Glutamatergic neuron (in vitro differentiated cells): ENCODE results near the gene CNTNAP2. TPM values are rescaled to one million over a fixed set of nuclear protein-coding genes. Genes with fewer than 3 reads are reported as not detected.
"Not testable (repeated sequence)": the region's sequence is repeated elsewhere in the genome, so short reads cannot be mapped to it uniquely, and the experiment has no call there.

Experiments used
- DNase-seq: peaks from one replicate; pipeline ENCODE4 v3.0.0; 2022
- H3K27ac Mint-ChIP-seq: one replicate; pipeline ENCODE4 v1.8.0; 2020; ENCODE audit warnings: mild to moderate bottlenecking, mixed read lengths, inconsistent platforms; ENCODE audit not compliant: unreplicated experiment
- H3K27me3 Mint-ChIP-seq: one replicate; pipeline ENCODE4 v1.8.0; 2020; ENCODE audit warnings: mild to moderate bottlenecking, moderate library complexity, mixed read lengths, inconsistent platforms; ENCODE audit not compliant: unreplicated experiment
- H3K36me3 Mint-ChIP-seq: one replicate; pipeline ENCODE4 v1.8.0; 2020; ENCODE audit warnings: mild to moderate bottlenecking, mixed read lengths, inconsistent platforms; ENCODE audit not compliant: unreplicated experiment
- H3K4me1 Mint-ChIP-seq: one replicate; pipeline ENCODE4 v1.8.0; 2020; ENCODE audit warnings: mild to moderate bottlenecking, low read depth, mixed read lengths, inconsistent platforms; ENCODE audit not compliant: unreplicated experiment
- H3K4me3 Mint-ChIP-seq: one replicate; pipeline ENCODE4 v1.8.0; 2020; ENCODE audit warnings: mild to moderate bottlenecking, mixed read lengths, inconsistent platforms; ENCODE audit not compliant: unreplicated experiment
- H3K9me3 Mint-ChIP-seq: one replicate; pipeline ENCODE4 v1.8.0; 2020; ENCODE audit warnings: mild to moderate bottlenecking, moderate library complexity, mixed read lengths, inconsistent platforms; ENCODE audit not compliant: unreplicated experiment
- total RNA-seq: library from RNA; stranded (reverse); fragmentation: NEBNext Ultra II Directional; extraction: Animal tissue kit (Norgen Biotek cat#: 25700); gene quantifications from one replicate; pipeline ENCODE4 v1.2.1, GENCODE V29; 2021; ENCODE audit not compliant: unreplicated experiment
- TF ChIP-seq, protein P1 (sequence below): fragments of 200-600 bp; sonication (generic); IDR thresholded peaks from one replicate; pipeline ENCODE4 v1.5.0; 2021; ENCODE audit not compliant: partially characterized antibody, unreplicated experiment

The CNTNAP2 gene
- total RNA-seq, 1 donor from 2014 or later, result 25.8 TPM

DNA sequence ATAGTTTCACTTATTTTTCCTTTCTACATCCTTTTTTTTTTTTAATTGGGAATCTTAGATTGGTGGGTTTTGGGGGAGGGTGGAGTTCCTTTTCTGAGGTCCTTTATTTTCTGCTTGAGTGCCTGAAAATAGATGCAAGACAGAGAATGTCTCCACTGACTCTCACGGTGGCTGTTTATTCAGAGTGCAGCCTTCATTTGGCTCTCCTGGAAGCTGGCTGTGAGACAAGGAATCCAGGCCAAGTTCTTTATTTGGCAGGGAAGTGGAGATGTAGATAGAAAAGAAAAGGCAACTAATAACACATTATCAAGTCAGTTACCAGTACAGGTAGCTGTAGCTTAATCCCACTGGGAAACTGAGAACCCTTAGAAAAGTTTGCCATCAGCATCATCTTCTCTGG is 118.6 kb downstream of the CNTNAP2 start:
- Mint-ChIP-seq H3K27ac (no peak overlapping the region), H3K36me3 (no peaks in the 10 kb centered on the region), H3K27me3 (no peaks in the 10 kb centered on the region), H3K9me3 (no peaks in the 10 kb centered on the region), H3K4me1 (no peaks in the 10 kb centered on the region), H3K4me3 (no peak overlapping the region)
- DNase-seq, result no peak
- TF ChIP-seq, protein P1, sequence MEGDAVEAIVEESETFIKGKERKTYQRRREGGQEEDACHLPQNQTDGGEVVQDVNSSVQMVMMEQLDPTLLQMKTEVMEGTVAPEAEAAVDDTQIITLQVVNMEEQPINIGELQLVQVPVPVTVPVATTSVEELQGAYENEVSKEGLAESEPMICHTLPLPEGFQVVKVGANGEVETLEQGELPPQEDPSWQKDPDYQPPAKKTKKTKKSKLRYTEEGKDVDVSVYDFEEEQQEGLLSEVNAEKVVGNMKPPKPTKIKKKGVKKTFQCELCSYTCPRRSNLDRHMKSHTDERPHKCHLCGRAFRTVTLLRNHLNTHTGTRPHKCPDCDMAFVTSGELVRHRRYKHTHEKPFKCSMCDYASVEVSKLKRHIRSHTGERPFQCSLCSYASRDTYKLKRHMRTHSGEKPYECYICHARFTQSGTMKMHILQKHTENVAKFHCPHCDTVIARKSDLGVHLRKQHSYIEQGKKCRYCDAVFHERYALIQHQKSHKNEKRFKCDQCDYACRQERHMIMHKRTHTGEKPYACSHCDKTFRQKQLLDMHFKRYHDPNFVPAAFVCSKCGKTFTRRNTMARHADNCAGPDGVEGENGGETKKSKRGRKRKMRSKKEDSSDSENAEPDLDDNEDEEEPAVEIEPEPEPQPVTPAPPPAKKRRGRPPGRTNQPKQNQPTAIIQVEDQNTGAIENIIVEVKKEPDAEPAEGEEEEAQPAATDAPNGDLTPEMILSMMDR, result no peak

DNA sequence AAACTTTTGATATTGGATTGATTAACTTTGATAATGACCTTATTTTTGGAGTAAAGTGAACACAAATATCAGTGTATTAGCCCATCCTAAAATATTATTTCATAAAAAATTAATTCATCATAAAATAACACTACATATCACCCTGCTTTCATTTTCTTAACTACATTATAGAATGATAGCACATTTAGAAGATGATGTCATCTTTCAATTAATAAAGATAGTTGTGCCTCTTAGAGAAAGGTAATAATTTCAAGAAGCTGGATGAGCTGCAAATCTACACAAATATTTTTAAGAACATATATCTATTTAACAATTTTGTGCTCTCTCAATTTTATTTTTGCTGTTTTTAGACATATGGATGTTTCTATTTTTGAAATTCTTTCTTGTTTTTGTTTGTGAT is 126.1 kb downstream of the CNTNAP2 start:
- TF ChIP-seq, protein P1, result no peak
- Mint-ChIP-seq H3K4me1 (no peaks in the 10 kb centered on the region), H3K36me3 (no peaks in the 10 kb centered on the region), H3K4me3 (no peak overlapping the region), H3K27ac (no peak overlapping the region), H3K27me3 (peaks cover 8% of the 10 kb centered on the region), H3K9me3 (no peaks in the 10 kb centered on the region)
- no peak for DNase-seq

DNA sequence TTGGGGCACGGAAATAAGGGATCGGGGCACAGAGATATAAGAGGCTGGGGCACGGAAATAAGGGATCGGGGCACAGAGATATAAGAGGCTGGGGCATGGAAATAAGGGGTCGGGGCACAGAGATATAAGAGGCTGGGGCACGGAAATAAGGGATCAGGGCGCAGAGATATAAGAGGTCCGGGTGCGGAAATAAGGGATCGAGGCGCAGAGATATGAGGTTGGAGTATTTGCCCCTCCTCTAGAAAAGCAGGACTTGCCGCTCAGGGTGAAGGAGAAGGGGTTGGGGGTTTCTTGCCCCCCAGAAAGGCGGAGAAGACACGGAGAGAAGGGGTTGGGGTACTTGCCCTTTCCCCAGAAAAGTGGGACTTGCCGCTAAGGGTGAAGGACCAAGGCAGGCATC is 131.4 kb downstream of the CNTNAP2 start:
- H3K36me3 Mint-ChIP-seq, H3K4me1 Mint-ChIP-seq, H3K9me3 Mint-ChIP-seq, DNase-seq, H3K27ac Mint-ChIP-seq: not testable (repeated sequence)
- peaks cover 15% of the 10 kb centered on the region for H3K27me3 Mint-ChIP-seq
- peak overlapping the region; percentile 75 for H3K4me3 Mint-ChIP-seq

DNA sequence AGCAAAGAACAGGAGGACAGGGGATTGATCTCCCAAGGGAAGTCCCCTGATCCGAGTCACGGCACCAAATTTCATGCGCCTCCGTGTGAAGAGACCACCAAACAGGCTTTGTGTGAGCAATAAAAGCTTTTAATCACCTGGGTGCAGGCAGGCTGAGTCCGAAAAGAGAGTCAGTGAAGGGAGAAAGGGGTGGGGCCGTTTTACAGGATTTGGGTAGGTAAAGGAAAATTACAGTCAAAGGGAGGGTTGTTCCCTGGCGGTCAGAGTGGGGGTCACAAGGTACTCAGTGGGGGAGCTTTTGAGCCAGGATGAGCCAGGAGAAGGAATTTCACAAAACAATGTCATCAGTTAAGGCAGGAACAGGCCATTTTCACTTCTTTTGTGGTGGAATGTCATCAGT is 132.1 kb downstream of the CNTNAP2 start:
- H3K27ac Mint-ChIP-seq, H3K36me3 Mint-ChIP-seq, H3K9me3 Mint-ChIP-seq, DNase-seq, H3K4me1 Mint-ChIP-seq: not testable (repeated sequence)
- Mint-ChIP-seq H3K27me3 (peaks cover 15% of the 10 kb centered on the region), H3K4me3 (peak overlapping the region; percentile 75)

DNA sequence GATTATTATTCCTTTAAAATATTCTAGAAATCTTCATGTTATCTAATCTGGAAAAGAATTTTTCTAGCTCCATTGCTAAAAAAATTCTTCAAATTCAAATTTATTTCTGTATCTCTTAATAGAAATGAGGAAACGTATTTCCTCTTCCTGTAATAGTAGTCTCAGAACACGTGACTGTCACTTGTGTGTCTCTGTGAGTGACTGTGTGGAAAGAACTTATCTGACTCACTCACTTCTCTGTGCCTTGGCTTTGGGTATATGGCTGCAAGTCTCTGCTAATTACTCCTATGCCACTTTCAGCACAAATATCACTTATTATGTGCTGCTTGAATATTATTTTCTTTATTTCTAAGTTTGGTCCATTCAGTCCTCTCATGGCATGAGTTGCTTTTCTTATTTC is 132.7 kb downstream of the CNTNAP2 start:
- Mint-ChIP-seq H3K27ac (no peak overlapping the region), H3K9me3 (peaks cover 3% of the 10 kb centered on the region), H3K36me3 (no peaks in the 10 kb centered on the region), H3K27me3 (peaks cover 15% of the 10 kb centered on the region), H3K4me1 (peaks cover 6% of the 10 kb centered on the region), H3K4me3 (no peak overlapping the region)
- TF ChIP-seq, protein P1, result no peak
- DNase-seq, result no peak

DNA sequence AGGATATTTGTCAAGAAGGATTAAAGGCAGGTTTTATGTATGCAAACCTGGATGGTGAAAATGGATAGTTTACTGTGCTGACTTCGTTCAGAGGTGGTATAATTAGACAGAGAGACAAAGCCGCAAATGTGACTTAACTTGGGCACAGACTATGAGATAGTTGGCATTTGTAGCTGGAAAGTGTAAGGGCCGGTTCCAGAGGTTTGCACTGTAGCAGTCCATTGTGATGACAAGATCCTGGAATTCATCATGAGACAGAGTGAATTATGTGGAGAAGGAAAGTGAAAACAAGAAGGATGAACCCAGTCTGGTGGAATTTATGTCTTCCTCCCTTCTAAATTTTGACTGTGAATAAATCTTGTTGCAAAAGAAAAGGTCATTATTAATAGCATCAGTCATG is 139.0 kb downstream of the CNTNAP2 start:
- H3K27me3 Mint-ChIP-seq, result no peaks in the 10 kb centered on the region
- TF ChIP-seq, protein P1, result no peak
- no peak overlapping the region for H3K27ac Mint-ChIP-seq
- H3K4me3 Mint-ChIP-seq, result no peak overlapping the region
- no peaks in the 10 kb centered on the region for H3K9me3 Mint-ChIP-seq
- no peaks in the 10 kb centered on the region for H3K4me1 Mint-ChIP-seq
- H3K36me3 Mint-ChIP-seq, result no peaks in the 10 kb centered on the region
- no peak for DNase-seq
